COR-L47 (cell line): ENCODE measurements around the gene FARS2.
"Not testable (repeated sequence)": the region's sequence is repeated elsewhere in the genome, so short reads cannot be mapped to it uniquely, and the experiment has no call there.

Source experiments
- DNase-seq: peaks from one replicate; lab custom pipeline; 2025; lab: John Stamatoyannopoulos, UW

FARS2 gene

DNA sequence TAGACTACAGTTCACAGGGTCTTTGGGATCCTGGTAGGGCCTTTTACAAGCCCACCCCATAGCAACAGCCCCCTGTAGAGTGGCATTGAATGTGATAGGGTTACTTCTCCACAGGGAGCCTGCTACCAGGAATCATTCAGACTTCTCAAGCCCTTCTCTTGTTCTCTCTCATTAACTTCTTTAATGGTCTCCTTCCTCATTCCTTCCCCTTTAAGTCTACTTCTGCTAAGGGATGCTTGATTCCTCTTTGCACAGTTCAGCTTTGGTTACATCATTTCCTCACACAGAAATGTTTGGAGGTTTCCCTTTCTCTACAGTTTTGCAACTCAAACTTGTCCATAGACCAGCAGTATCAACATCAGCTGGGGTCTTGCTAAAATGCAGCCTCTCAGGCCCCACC, 437.8 kb downstream of the FARS2 start:
- not testable (repeated sequence) for DNase-seq

DNA sequence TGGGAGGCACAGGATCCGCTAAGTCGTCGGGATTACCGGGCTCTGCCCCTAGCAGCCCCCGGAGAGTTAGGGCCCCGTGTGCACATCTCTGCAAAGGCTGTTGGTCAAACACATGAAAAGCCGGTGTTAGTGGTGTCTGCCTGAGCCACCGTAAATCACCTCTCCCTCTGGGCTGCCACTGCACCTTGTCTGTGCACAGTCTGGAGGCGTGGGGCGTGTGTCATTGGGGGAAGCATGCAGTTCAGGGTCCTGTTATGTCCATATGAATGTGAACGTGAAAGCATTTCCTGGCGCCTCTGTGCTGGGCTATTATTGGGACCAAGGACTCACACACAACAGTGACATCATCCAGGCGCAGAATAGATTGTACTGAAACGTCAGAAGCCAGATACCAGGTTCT, 439.9 kb downstream of the FARS2 start:
- no peak for DNase-seq

DNA sequence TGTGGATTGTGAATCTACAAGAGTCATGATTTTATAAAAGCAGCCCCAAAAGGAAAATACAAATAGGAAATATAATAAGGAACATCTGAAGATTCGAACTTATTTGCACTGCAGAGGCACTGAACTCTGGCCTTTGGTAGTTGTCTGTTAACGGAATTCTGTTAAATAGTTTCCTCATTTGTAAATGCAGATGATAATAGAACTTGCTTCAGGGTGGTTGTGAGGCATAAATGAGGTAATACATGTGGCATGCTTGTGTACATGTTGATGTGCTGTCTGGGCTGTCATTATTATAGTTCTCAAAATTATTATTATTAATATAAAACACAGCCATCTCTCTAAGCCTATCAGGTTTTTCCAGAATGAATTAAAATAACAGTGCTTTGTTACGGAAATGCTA, 443.4 kb downstream of the FARS2 start:
- DNase-seq, result no peak

DNA sequence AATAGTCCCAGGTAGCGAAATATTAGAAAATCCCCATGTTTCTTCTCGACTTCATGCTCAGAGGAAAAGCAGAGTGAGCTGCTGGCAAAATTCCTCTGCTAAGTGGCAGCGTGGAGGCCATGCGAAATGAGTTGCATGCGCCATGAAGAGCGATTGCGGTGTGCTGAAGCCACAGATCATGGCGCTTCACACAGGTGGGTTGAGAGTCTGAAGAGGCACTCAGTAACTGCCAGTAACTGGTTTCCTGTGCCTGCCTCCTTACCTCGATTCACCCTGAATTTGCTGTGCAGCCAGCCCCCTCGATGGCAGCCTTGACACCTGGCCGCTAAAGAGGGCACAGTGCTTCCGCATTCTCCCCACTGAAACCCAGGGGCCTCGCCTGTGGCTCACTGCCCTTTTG, 443.9 kb downstream of the FARS2 start:
- no peak for DNase-seq

DNA sequence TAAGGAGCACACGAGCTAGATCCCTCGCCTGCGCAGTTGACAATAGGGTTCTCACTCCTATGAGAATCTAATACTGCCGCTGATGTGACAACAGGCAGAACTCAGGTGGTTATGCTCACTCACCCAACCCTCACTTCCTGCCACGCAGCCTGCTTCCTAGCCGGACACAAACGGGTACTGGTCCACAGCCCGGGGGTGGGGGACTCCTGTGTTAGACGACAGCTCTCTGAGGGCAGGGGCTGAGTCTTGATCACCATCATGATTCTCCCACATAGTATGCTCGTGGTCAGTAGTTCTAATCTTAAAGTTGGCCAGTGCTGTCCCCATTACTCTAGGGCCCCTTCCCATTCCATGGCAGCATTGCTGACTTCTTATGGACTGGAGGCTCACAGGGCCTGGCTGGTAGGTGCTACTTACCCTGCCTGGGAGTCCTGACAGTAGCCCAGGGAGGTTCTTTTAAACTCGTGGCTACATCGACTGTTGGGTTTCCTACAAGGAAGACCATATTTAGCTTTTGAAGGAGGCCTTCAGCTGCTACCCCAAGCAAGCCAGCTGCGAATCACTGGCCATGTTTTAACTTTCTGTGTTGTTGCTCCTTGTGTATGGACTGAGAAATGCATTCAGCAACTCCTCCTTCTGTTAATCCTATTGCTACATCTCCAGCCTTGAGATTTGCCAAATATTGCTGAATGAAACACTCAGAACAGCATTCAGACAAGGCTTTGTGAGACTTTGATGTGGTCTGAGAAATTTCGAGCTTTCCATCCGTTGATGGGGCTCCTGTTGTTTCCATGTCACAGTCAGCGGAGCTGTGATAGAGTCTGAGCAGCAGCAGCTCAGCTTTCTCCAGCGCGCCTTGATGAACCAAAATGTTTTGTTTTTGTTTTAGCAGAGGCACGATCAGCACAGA, 445.1 kb downstream of the FARS2 start:
- DNase-seq, result no peak

DNA sequence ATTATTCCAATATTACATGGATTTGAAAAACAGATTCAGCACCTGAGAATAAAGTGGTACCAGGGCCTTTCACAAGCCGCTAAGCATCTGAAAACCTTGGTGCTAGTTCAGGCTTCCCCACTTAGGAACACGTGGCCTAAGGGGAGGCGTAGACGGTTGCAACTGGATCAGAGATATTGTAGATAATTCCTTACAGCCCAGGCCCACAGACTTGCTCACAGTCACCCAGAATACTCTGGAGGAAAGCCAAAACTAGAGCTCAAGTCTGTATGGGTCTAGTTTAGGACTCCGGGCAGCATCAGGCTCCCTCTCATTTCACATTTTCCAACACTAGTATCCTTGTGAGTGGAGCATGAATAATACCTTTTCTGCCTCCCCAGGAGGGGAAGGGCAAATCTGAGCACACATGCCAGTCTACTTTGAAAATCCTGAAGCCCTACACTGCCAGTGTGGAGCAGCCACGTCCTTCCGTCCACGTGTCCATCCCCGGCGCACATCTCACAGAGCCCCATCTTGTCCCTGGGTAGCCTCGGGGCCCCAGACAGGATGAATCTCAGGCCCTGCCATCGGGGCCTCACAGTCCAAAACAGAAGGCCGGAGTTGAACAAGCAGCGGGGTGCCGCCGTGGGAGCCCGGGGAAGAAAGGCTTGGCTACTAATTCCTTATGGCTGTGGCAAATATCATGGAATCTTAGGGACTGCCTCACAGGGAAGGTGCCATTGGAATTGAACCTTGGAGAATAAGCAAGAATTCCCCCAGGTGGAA, 446.1 kb downstream of the FARS2 start:
- DNase-seq, result no peak

DNA sequence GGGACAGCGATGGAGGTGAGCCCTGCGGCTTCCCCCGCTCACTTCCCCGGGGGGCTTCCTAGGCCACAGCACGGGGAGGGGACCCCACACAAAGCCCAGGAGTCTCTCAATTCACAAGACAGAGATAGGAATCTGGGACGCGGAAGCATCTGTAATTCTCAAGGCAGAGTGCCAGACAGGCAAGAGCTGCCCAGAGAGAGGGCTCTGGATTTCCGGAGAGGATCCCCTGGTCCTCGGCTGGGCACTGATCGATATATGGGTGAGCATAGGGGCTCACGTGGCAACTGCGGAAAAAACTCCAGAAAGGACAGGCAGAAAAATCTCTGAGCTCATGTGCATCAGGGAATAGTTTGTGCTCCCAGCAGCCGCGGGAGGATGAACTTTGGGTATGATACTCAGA, 449.2 kb downstream of the FARS2 start:
- no peak for DNase-seq

DNA sequence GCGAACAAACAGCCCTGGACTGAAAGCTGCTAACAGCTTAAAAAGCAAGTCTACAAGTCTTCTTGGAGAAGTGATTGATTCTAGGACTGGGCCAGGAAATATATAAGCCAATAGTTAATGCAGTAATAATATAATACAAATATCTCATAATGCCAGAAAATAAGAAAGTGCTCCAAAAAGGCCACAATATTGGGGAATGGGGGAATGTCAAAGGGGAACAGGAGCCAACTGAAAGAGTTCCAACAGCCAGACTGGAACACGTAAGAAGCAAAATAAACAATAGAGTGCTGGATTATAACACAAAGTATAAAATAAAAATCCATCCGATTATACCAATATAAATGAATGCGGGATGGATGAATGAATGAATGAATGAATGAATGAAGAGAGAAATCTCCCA, 449.6 kb downstream of the FARS2 start:
- no peak for DNase-seq

DNA sequence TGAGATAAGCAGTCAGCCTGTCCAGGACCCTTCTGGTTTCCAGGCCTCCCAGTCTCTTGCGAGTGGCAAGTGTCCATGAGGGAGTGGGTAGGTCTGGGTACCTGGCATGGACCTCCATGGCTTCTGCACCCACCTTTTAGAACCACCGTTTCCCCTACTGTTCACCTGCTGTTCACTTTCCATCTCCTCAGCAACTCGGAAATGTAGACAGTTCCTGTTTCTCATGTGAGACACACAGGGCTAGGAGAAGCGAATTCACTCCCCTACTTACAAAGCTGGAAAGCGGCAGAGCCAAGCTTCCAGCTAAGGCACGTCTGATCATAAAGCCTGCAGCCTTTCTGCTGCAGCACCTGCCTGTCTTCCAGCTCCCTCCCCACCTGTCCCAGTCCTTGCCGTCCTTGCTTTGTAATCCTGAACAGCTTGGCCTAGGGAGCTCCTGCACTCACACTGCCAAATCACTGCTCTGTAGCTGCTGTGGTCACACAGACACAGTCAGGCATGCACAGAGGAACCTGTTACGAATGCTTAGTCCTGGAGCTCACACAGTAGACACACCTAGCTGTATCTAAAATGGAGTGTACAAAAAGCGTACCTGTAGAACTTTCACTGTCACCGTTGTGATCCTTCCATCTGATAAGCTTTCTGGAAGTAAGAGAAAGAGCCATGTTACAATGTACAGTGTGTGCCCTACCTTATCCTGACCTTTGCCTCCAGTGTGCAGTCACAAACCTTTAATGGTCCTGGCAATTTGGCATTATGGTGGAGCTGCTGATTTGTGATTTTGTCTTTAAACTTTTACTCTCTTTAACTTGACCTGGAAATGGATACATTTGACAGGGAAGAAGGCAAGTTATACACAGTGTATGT, 451.3 kb downstream of the FARS2 start:
- no peak for DNase-seq

DNA sequence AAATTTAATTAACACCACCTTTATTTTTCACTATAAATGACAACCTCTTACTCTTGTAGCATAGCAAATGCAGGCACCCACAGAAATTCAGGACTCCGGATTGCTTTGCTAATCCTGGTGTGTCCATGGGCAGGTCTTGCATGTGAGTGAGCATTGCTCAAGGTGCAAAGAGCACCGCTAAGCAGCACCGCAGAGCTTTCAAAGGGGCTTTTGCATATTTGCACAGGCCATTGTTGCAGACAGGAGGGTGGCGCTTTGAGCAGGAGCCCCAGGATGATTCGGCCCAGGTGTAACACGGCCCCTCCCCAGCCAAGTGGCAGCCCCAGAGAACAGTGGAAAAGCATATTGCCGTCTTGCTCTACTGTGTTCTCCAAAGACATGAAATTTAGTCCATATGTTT, 452.2 kb downstream of the FARS2 start:
- DNase-seq, result no peak

DNA sequence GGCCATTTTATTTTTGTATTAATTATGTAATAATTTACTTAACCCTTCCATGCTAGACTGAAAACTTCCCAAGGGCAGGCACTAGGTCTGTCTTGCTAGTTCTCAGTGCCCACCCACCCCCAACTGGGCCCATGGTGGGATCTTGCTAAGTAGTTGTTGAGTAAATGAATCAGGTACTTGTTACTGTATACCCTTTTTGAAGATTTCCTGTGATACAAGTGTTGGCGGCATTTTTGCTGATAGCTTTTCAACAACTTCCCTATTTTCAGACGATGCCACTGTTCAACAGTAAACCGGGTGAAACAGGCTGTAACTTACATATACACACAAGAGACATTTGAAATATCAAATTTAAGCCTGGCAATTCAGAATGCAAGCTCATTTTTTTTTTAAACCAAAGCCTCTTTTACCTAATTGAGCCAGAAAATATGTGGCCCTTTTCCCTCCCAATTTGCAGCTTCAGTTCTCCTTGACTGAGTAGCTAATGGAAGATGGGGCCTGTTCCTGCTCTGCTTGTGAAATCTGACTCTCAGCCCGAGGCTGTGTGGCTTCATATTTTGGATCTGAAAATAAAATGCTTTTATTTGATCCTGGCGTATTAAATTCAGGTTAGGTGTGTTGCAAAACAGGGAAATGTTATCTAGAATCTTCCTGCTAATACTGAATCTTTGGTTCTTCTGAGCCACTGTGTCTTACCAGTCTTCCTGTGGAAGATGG, 457.1 kb downstream of the FARS2 start:
- DNase-seq, result no peak

DNA sequence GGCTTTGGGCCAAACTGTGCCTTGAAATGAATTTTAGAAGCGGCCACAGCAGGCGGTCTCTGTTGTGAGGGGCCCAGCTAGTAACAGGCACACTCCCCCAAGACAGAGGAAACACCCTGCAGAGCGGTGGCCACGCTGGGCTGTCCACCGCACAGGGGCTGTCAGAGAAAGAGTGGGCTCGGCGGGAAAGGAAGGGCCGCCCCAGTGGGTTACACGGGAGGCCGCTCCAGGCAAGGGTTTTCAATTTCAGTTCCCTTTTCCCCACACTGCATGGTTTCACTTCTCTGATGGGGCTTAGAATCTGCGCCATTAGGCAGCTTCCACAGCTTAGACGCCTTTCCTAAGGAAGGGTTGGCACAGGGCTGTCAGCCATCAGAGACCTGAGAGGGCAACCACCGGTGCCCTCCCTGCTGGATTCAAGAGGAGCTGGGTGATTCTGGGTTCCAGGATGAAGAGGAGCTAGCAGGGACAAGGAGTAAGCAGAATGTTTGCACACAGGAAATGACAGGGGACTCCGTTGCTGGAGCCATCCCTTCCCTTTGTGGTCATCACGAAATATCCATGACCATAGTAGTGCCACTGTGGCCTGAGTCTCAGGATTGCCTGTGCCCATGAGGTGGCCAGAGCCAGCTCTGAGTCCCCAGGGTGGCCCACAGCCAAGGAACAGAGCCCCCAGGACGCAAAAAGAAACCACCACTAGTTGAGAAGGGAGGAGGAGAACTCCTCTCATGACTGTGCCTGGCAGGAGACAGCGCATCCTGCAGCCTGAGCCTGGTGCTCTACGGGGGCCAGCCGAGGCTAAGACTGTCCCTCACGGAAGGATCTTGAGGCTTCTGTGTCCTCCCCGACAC, 462.8 kb downstream of the FARS2 start:
- no peak for DNase-seq

DNA sequence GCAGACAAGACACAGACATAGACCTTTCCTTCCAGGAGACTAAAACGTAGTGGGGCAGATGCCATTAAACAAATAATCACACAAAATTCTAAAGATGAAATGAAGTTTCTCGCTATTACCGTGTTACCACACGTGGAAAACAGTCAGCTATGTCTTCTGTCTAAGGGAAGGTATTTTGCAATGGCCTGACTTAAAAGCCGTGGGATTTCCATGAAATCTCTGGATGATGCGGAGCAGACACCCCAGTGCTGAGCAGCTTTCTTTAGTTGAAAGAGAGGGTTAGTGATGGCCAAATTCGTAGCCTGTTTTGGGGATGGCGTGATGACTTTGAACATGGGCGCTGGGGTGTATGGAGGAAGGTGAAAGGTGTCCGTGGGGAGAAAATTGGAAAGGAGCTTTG, 463.6 kb downstream of the FARS2 start:
- DNase-seq, result no peak

DNA sequence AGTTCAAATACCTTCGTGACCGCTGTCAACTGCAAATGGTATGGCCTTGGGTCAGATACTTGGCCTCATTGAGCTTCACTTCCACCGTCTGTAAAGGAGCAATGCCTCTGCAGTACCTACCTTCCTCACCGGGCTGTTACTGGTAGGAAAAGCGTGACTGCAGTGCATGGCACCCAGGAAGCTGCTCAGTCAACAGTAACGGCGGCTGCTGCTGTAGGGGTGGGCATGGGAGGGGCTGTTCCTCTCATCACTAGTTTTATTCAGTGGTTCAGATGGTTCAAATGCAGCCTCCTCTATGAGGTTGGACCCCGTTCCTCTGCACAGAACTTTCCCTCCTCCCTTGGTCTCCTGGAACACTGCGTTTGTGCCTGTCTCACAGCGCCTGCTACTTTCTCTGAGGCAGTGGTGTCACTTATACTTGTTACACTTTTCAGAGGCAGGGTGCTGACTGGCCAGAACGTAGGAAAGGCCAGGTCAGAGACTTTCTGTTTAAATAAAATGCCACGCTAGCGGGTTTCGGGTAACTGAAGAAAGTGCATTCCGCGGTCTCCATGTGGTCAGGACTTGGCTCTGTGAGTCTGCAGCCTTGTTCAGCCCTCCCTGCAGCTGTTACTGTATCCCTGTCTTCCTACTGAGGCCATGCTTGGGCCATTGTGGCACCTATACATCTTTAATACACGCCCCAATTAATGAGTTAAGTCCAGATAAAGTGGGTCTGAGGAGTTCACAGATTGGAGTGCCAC, 465.8 kb downstream of the FARS2 start:
- DNase-seq, result no peak

DNA sequence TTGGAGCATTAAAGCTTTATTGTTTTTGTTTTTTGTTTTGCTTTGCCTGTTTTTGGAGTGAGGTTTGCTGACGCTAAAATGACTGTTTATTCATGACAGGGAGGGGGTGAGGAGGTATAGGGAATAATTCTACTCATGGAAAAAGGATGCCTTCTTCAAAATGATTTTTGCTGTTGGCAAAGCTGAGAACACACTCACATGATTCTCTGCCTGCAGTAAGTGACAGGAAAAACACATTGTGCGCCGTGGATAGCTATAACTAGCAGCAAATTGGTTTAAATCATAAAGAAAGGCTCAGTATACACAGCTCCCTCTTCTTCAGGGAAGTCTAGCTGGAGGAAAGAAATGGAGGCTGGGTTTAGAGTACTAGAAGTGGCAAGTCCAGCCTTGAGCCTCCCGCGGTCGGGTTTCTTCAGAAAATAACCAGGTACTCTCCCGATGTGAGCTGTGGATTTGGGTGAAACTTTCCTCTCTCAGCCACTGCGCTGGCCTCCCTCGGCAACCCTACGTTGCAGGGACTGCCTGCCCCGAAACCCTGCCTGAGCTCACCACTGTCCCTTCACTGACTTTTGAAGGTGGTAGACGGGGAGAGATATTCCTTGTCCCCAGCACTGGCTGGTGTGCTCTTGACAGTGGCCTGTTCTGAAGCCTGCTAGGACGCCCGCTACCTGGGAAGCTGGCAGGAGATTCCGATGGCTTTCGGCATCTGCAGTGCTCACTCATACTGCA, 467.2 kb downstream of the FARS2 start:
- DNase-seq, result no peak

DNA sequence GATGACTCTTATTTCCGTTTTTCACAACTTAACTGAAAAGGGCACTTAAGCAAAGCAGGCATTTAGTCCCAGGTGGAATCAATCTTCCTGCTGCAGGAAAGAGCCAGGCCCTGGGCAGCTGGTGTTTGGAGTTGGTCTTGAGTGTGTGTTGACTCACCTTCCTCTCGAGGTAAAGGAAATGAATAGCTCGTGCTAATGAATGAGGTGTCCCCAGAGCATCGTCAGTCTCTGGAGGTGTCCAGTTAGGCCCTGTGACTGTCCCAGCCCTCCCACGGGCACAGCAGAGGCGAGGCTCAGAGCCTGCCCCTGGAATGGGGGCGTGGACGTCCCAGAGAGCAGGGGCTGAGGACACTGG, 467.7 kb downstream of the FARS2 start:
- no peak for DNase-seq

DNA sequence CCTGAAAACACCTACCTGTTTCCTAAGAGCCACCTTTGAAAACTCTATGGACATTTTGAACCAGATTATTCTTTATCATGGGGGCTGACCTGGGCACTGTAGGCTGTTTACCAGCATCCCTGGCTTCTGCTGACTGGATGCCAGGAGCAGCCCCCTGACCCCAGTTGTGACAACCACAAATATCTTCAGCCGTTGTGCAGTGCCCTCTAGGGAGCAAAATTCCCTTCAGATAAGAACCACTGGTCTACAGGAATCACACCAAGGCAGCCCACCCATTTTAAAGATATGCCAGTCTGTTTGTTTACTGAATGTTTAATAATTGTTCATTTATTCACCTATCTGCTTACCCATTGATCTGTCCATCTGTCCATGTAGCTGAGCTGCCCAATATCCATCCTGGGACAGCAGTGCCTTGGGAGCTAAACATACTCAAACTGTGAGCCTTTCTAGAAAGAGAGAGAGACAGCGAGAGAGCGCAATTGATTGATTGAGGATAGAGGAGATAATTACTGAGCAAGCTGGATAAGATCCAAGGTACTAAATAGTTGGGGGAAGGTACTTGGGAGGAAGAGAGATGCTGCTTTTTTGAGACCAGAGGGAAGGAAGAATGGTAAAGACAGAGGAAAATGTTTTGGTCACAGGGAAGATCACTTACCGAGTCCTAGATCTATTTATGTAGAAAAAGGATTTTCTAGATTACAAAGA, 468.7 kb downstream of the FARS2 start:
- DNase-seq, result no peak

DNA sequence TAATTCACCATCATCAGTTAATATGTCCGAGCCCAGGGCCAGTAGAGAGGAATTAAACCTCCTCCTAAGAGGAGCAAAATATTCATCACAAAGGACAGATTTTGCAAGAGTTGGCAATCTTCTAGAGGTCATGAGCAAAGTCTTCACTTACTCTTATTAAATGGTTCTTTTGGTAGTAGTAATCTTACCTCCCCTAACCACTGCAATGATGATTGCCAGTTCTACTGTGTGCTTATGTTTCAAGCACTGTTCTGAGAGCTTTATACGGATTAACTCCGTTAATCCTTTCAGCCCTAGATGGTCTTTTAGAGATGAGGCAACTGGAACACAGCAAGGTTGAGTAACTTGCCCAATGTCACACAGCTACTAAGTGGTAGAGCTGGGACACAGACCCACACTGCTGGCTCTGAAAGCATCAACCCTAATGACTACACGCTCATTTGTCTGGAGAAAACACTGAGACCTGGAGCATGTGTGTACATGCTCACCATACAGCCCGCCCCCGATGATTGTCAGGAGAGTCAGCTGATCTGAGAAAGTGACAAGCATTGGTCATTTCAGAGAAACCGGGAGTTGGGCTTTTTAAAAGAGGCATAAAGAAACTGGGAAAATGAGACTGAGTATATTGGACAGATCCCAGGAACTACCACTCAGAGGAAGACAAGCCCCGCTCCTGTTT, 469.4 kb downstream of the FARS2 start:
- DNase-seq, result no peak
